Loucy (cell line): ENCODE measurements around the gene CRIP2.

Experiments
- H2AFZ ChIP-seq: fragments of 200-600 bp; sonication (generic); 2 replicates; pipeline ENCODE4 v1.6.0; 2016; ENCODE audit warnings: antibody characterized with exemption, mild to moderate bottlenecking, low read length, moderate library complexity
- H3F3A ChIP-seq: fragments of 200-600 bp; 2 replicates; pipeline ENCODE4 v1.6.0; 2016; ENCODE audit warnings: antibody characterized with exemption, low read depth, mild to moderate bottlenecking
- H3K27me3 ChIP-seq: fragments of 200-600 bp; sonication (generic); 2 replicates; pipeline ENCODE4 v1.6.1; 2014; ENCODE audit warnings: low read length, mild to moderate bottlenecking; ENCODE audit not compliant: insufficient read depth, poor library complexity, severe bottlenecking
- H3K36me3 ChIP-seq: fragments of 200-600 bp; sonication (generic); 2 replicates; pipeline ENCODE4 v1.6.1; 2016; ENCODE audit warnings: low read length; ENCODE audit not compliant: insufficient read depth
- H3K4me1 ChIP-seq: fragments of 200-600 bp; sonication (generic); 2 replicates; pipeline ENCODE4 v1.5.1; 2014; ENCODE audit warnings: low read length, mild to moderate bottlenecking; ENCODE audit not compliant: insufficient read depth, poor library complexity, severe bottlenecking
- H3K4me2 ChIP-seq: fragments of 200-600 bp; sonication (generic); 2 replicates; pipeline ENCODE4 v1.6.0; 2014; ENCODE audit warnings: antibody characterized with exemption, low read length, low read depth, mild to moderate bottlenecking; ENCODE audit not compliant: poor library complexity, severe bottlenecking
- H3K4me3 ChIP-seq: fragments of 200-600 bp; sonication (generic); 2 replicates; pipeline ENCODE4 v1.5.1; 2014; ENCODE audit warnings: low read length, mild to moderate bottlenecking, mixed read lengths; ENCODE audit not compliant: poor library complexity, severe bottlenecking
- H3K79me2 ChIP-seq: fragments of 200-600 bp; sonication (generic); 2 replicates; pipeline ENCODE4 v1.6.1; 2014; ENCODE audit warnings: low read length; ENCODE audit not compliant: insufficient read depth
- H3K9ac ChIP-seq: fragments of 200-600 bp; sonication (generic); 2 replicates; pipeline ENCODE4 v1.6.0; 2014; ENCODE audit warnings: mild to moderate bottlenecking, low read depth, low read length, moderate library complexity; ENCODE audit not compliant: poor library complexity, severe bottlenecking
- H3K9me2 ChIP-seq: fragments of 200-600 bp; sonication (generic); replicated peaks from 2 replicates; pipeline ENCODE4 v1.6.1; 2016; ENCODE audit warnings: low read depth, low read length, mixed read lengths
- H3K9me3 ChIP-seq: fragments of 200-600 bp; sonication (generic); 2 replicates; pipeline ENCODE4 v1.6.1; 2014; ENCODE audit warnings: mild to moderate bottlenecking, antibody characterized with exemption, low read length, low read depth; ENCODE audit not compliant: insufficient read depth
- H4K20me1 ChIP-seq: fragments of 200-600 bp; sonication (generic); 2 replicates; pipeline ENCODE4 v1.6.0; 2014; ENCODE audit warnings: antibody characterized with exemption, low read length, mild to moderate bottlenecking; ENCODE audit not compliant: insufficient read depth, poor library complexity, severe bottlenecking
- CTCF ChIP-seq: fragments of 200-600 bp; sonication (generic); conservative IDR thresholded peaks from 2 replicates; pipeline ENCODE4 v1.5.1; 2014; ENCODE audit warnings: mild to moderate bottlenecking, antibody characterized with exemption, low read length
- EZH2phosphoT487 ChIP-seq: fragments of 200-600 bp; IDR thresholded peaks from 2 replicates; pipeline ENCODE4 v1.6.1; 2018; ENCODE audit warnings: antibody characterized with exemption, mild to moderate bottlenecking, moderate library complexity, borderline replicate concordance

CRIP2 gene

DNA sequence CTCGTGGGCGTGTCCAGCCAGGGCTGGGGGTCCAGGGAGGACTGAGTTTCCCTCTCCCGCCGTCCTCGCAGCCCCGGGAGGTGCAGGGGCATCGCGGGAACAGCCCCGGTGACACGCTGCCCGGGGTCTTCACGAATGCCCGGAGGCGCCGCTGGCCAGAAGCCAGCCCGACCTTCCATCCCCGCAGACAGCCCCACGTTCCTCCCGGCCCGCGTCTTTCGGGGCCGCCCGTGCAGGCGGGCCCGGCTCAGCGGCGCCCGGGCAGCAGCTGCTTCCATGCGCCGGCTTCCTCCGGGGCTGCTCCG, 15.6 kb downstream of the CRIP2 start:
- Histone ChIP-seq H3K27me3 (no peaks in the 10 kb centered on the region), H3K9ac (peak overlapping the region; percentile 84), H2AFZ (peak overlapping the region; percentile 91), H3K36me3 (no peaks in the 10 kb centered on the region), H4K20me1 (peaks cover 16% of the 10 kb centered on the region), H3F3A (no peaks in the 10 kb centered on the region), H3K9me3 (no peaks in the 10 kb centered on the region), H3K4me1 (peaks cover 22% of the 10 kb centered on the region), H3K79me2 (peaks cover 20% of the 10 kb centered on the region), H3K4me2 (peak overlapping the region; percentile 89), H3K4me3 (peak overlapping the region; percentile 84), H3K9me2 (no peaks in the 10 kb centered on the region)
- TF ChIP-seq CTCF (no peak), EZH2phosphoT487 (no peak)

GRCh38 chr14:105490572-105491365, 16.1 kb downstream of the CRIP2 start, which contains the start of gene TEDC1:
Gene TEDC1, plus strand, starts transcription at chr14:105491246. Its CDS starts 130 bp downstream, at chr14:105491376.
- H3K4me3 ChIP-seq = peak within 1 kb of the TSS; percentile 84
- H3K9me2 ChIP-seq = no peaks in the 10 kb centered on the region
- no peaks in the 10 kb centered on the region for H3K9me3 ChIP-seq
- peaks cover 16% of the 10 kb centered on the region for H4K20me1 ChIP-seq
- peak within 1 kb of the TSS; percentile 86 for H3K9ac ChIP-seq
- H3K27me3 ChIP-seq = no peaks in the 10 kb centered on the region
- TF ChIP-seq EZH2phosphoT487 (no peak), CTCF (peak; percentile 55)
- H3K36me3 ChIP-seq = no peaks in the 10 kb centered on the region
- peak within 1 kb of the TSS; percentile 90 for H3K4me2 ChIP-seq
- H3K79me2 ChIP-seq = peaks cover 20% of the 10 kb centered on the region
- H2AFZ ChIP-seq = peak within 1 kb of the TSS; percentile 91
- H3F3A ChIP-seq = no peaks in the 10 kb centered on the region
- H3K4me1 ChIP-seq = peaks cover 17% of the 10 kb centered on the region

GRCh38 chr14:105491366-105491973, 16.8 kb downstream of the CRIP2 start:
- H3F3A ChIP-seq = no peaks in the 10 kb centered on the region
- no peaks in the 10 kb centered on the region for H3K36me3 ChIP-seq
- H3K9ac ChIP-seq = peak overlapping the region; percentile 86
- TF ChIP-seq EZH2phosphoT487 (no peak), CTCF (no peak)
- peak overlapping the region; percentile 53; the same call in 1 of the 2 replicates for H2AFZ ChIP-seq
- peaks cover 17% of the 10 kb centered on the region for H3K4me1 ChIP-seq
- H3K9me3 ChIP-seq = no peaks in the 10 kb centered on the region
- no peaks in the 10 kb centered on the region for H3K9me2 ChIP-seq
- H4K20me1 ChIP-seq = peaks cover 16% of the 10 kb centered on the region
- peaks cover 20% of the 10 kb centered on the region for H3K79me2 ChIP-seq
- peak overlapping the region; percentile 84 for H3K4me3 ChIP-seq
- H3K27me3 ChIP-seq = no peaks in the 10 kb centered on the region
- peak overlapping the region; percentile 90 for H3K4me2 ChIP-seq
